Renal pelvis (tissue), 4 donors: ENCODE results near the gene HCFC1R1. TPM values are rescaled to one million over a fixed set of nuclear protein-coding genes. Genes with fewer than 3 reads are reported as not detected.
A peak's percentile ranks its signal among the peaks of the same experiment; 100 is the strongest.
"Not testable (repeated sequence)": the region's sequence is repeated elsewhere in the genome, so short reads cannot be mapped to it uniquely, and the experiment has no call there.

Experiments used
- DNase-seq: peaks from one replicate; pipeline ENCODE4 v3.0.0-alpha.2; 2013
- polyA plus RNA-seq, 3 donors: library from polyadenylated mRNA; unstranded; fragments of 120-200 nt; gene quantifications; one replicate each; pipeline ENCODE4 v1.2.1, GENCODE V29; 2013; ENCODE audit not compliant: insufficient read length in 3 of 3

The HCFC1R1 gene
- polyA plus RNA-seq, 3 donors: 69.1 to 76.5 (median 71.3) TPM

DNA sequence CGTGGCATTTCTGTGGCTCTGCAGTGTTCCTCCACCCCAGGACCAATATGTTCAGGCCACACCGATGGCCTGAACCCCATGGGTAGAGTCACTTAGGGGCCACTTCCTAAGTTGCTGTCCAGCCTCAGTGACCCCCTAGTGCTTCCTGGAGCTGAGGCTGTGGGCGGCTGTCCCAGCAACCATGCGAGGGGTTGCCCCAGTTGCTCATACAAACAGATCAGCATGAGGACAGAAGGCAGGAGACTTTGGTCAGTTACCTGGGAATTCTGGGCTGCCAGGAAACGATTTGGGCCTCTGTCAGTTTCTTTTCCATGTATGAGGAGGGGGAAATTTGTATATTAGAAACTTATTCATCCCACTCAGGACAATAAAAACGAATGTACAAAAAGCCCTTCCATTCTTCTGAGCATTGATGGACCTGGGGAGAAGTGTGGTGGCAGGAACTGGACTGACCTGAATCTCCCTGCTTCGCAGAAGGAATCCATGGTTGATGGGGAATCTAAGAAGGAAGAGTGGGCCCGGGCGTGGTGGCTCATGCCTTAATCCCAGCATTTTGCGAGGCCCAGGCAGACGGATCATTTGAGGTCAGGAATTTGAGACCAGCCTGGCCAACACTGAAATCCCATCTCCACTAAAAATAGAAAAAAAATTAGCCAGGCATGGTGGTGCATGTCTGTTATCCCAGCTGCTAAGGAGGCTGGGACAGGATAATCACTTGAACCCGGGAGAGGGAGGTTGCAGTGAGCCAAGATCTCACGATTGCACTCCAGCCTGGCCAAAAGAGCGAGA, 36.8 kb upstream of the HCFC1R1 start:
- no peak for DNase-seq

DNA sequence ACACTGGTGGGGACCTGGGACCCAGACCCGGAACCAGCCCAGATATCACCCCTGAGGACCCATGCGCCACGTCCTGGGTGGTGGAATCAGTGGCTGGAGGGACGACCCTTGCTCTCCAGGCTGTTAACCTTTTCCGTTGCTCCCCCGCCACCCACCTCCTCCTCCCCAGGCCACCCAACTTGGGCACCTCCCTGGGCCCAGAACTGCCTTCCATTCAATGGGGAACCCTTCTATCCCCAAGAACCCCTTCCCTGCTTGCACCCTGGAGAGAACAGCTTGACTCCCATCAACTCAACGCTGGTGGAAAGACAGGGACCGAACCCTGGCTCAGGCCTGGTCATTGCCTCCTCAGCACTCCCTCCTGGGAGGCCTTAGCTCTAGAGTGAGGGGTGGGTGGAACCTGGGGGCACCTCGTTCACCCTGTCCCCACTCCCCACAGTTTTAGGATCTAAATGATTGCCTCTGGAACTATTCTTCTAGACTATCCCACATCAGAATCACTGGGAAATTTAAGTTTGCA, 36.0 kb upstream of the HCFC1R1 start:
- DNase-seq: no peak

DNA sequence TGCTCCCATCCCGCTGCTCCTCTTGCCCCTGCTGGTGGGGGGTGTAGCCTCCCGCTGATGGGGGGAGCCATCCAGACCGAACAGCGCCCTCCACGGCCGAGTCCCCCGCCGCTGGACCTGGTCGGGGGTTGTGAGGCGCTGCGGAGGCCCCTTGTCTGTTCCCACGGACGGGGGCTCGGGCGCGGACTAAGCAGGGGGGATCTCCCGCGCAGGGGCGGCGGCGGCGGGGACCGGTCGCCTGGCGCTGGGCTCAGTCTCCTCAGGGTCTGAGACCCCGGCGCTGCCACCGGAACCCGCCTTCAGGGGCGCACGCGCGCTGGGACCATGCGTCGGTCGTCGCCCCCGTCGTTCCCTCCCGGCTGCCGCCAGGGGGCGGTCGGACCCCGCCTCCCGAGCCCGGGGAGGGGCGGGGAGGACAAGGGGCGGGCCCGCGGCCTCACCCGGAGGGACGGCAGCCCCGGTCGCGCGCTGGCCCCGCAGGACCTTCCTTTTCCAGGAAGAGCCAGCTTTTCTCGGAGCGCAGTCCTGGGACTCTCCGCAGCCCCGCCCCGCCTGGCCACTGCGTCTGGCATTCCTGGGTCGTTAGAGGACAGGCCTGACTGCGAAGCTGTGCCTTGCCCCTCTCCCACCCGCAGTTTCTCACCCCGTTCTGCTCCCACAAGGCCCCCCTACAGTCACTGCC, 35.4 kb upstream of the HCFC1R1 start:
- peak; percentile 89 for DNase-seq

DNA sequence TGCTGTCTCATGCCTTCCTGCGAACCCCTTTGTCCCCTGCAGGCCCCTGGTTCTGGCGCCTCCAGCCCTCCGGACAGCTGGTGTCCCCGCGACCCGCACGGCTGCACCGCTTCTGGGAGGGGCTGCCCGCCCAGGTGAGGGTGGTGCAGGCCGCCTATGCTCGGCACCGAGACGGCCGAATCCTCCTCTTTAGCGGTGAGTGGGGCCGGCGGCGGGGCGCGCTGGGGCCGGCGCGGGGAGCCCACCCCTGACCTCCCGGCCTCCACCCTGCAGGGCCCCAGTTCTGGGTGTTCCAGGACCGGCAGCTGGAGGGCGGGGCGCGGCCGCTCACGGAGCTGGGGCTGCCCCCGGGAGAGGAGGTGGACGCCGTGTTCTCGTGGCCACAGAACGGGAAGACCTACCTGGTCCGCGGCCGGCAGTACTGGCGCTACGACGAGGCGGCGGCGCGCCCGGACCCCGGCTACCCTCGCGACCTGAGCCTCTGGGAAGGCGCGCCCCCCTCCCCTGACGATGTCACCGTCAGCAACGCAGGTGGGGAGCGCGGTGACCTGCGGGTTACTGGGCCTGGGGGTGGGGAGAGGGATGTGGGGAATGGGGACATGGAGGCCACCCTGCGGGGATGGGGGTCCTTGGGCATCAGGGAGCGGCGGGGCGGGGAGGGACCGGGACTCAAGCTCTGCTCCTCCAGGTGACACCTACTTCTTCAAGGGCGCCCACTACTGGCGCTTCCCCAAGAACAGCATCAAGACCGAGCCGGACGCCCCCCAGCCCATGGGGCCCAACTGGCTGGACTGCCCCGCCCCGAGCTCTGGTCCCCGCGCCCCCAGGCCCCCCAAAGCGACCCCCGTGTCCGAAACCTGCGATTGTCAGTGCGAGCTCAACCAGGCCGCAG, 34.6 kb upstream of the HCFC1R1 start:
- DNase-seq: peak; percentile 42

DNA sequence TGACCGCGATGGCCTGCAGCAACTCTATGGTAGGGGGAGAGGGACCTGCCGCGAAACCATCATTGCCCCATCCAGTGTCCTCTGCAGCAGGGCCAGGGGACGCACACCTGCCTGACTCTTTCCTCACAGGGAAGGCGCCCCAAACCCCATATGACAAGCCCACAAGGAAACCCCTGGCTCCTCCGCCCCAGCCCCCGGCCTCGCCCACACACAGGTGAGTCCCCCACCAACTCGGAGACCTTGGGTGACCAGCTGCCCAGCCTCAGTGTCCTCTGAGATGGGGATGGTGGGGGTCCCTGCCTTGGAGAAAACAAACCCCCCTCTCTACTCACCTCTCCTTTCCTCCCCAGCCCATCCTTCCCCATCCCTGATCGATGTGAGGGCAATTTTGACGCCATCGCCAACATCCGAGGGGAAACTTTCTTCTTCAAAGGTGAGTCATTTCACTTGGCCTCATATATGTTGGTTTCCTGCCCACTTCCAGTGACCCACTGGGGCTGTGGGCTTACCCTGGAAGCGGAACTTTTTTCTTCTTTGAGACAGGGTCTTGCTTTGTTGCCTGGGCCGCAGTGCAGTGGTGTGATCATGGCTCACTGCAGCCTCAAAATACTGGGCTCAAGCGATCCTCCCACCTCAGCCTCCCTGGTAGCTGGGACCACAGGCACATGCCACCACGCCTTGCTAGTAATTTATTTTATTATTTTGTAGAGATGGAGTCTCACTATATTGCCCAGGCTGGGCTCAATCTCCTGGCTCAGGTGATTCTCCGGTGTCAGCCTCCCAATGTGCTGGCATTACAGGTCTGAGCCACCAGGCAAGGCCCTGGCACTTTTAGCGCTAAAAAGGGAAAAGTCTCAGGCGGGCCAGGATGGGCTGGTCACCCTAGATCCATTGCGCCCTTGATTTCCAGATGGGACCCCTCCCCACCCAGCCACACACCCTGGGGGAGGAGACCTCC, 33.7 kb upstream of the HCFC1R1 start:
- no peak for DNase-seq

DNA sequence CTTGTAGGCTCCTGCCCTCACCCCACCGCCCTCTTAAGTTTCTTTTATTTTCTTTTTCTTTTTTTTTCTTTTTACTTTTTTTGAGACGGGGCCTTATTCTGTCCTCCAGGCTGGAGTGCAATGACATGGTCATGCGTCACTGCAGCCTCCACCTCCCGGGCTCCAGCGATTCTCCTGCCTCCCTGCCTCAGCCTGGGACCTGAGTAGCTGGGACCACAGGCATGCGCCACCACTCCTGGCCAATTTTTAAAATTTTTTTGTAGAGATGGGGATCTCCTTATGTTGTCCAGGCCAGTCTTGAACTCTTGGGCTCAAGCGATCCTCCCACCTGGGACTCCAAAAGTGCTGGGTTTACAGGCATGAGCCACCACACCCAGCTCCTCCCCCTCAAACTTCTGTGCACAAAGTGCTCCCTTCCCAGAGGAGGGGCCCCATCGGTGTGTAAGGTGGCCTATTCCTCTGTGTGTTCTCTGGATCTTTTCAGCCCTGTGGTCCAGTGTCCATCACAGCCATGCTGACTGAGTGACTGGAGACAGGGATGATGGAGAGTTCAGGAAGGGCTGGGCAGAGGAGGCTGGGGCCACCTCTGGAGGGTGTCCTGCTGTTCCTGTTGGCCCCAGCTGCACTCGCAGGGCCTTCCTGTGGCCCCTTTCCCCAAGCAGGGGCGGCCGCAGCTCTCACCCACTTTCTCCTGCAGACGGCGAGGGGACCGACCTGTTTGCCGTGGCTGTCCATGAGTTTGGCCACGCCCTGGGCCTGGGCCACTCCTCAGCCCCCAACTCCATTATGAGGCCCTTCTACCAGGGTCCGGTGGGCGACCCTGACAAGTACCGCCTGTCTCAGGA, 32.8 kb upstream of the HCFC1R1 start:
- DNase-seq: no peak

DNA sequence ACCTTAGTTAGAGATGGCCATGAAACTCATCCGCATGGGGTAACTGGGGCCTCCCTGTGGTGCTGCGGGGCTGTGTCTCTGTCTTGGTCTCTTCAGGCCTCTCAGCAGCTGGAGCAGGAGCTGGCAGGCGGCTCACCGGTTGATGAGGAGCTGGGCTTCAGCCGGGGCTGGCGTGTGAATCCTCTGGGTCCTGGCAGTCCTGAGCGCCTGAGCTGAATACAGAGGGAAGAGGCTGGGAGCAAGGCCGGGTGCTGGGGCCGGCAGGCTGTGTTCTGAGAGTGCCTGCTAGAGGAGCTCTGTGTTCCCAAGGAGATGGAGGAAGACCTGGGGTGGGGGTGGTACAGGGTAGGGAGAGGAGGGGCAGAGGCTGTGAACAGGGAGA, 32.0 kb upstream of the HCFC1R1 start:
- not testable (repeated sequence) for DNase-seq

DNA sequence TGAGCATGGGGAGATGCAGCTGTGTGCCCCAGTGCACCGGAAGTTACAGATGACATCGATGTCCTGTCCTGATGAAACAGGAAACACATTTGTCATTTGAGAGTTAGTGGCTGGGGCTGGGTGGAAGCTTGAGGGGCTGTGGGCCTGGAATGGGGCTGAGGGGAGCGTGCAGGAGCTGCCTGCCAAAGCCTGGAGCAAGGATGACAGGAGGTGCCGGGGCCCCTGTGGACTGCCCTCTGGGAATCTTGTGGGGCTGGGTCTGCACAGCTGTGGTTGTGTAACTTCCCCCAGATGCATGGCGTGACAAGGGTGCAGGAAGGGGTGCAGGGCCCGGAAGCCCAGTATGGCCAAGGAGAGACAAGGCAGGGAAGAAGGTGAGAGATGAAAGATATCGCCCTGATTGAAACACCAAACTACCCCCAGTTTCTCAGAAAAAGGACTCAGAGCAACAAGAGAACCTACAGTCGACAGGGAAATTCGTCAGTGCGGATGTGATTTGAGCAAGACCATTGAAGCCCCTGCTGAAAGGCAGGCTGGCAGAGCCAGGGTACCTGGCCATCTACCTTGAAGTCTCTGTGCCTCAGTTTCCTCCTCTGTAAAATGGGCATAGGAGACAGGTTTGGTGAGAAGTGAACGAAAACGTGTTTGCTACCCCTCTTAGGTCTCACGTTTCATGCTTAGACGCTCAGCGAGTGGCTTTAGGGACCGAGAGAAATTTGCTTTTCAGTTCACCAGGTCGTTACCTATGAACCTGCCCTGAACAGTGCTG, 31.4 kb upstream of the HCFC1R1 start:
- DNase-seq: no peak

DNA sequence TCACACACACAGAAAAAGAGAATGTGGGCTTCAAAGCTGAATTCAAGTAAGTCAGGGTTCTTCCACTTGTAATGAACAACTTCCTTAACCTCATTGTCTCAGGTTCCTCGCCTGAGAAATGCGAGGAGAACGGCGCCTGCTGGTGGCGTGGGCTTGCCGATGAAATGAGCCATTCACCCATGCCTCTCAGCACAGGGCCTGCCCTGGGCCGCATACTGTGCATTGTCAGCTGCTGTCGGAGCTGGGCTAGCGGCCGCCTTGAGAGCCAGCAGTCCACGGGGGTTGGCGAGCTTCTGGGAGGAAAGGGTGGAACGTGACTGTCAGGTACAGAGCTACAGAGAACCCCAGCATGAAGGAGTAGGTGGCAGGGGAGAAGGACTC, 29.6 kb upstream of the HCFC1R1 start:
- DNase-seq: not testable (repeated sequence)

DNA sequence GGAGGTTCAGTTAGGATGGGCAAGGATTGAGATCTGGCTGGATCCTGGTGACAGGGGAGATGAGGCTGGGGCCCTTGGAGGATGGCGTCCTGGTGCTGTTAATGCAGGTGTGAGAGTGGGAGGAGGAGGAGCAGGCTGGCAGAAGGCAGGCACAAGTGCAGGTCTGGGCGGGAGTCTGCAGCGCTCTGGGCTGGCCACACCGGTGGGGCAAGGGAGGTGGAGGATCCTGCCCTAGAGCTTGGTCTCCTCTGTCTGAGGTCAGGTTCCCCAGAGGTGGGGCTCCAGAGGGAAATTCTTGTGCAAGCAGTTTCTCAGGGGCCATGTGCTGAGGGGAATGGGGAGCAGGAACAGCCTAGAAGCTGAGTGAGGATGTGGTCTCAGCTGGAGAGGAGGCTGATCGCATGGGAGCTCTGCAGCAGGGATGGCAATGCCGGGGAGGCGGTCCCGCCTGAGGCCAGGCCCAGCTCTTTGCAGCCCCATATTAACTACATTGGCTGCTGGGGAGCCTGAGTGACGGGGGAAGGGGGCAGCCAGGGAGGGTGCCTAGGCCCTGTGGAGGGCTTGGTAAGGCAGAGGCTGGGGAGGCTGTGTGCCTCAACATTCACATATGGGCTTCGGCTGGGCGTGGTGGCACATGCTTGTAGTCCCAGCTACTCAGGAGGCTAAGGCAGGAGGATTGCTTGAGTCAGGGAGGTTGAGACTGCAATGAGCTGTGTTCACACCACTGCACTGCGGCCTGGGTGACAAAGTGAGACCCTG, 29.0 kb upstream of the HCFC1R1 start:
- DNase-seq: not testable (repeated sequence)

DNA sequence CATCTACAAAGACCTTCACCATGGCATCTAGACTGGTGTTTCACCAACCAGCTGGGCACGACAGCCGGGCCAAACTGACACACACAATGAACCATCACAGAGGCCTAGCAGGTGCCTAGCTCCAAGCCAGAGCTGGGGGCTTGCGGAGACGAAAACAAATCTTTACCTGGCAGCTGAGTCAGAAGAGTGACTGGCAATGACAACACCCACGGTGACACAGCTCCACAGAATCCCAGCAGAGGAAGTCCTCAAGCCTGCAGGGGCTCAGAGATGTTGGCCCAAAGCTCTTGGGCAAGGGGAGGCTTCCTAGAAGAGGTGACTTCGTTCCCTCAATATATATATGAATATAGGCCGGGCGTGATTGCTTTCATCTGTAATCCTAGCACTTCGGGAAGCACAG, 27.8 kb upstream of the HCFC1R1 start:
- DNase-seq: no peak

DNA sequence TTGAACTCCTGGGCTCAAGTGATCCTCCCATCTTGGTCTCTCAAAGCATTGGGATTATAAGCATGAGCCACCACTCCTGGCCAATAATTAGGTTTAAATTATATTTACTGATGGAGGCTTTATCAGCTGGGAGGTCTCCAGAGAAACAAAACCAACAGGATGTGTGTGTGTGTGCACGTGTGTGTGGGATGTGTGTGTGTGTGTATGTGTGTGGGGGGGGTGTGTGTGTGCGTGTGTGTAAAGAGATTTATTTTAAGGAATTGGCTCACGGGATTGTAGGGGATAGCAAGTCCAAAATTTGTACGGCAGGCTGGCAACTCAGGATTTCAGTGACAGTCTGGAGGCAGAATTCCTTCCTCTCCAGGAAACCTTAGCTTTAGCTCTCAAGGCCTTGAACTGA, 27.3 kb upstream of the HCFC1R1 start:
- DNase-seq: no peak

DNA sequence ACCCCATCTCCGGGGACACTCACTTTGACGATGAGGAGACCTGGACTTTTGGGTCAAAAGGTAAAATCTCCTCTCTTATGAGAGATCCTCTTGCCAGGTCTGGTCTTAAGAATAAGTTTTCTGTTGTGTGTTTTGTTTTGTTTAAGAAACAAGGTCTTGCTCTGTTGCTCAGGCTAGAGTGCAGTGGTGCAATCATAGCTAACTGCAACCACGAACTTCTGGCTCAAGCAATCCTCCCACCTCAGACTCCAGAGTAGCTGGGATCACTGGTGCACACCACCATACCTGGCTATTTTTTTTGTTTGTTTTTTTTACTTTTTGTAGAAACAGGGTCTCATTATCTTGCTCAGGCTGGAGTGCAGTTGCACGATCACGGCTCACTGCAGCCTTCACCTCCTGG, 26.7 kb upstream of the HCFC1R1 start:
- DNase-seq: no peak

DNA sequence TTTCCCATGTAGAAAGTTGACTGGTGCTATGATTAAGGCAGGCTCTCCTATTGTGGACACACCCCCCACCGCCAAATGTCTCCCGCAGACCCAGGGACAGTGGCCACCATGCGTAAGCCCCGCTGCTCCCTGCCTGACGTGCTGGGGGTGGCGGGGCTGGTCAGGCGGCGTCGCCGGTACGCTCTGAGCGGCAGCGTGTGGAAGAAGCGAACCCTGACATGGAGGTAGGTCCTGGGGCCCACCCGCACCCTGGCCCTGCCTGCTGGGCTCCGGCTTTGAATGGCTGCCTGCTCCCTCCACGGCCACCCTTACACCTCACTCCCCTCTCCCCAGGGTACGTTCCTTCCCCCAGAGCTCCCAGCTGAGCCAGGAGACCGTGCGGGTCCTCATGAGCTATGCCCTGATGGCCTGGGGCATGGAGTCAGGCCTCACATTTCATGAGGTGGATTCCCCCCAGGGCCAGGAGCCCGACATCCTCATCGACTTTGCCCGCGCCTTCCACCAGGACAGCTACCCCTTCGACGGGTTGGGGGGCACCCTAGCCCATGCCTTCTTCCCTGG, 26.3 kb upstream of the HCFC1R1 start:
- no peak for DNase-seq

DNA sequence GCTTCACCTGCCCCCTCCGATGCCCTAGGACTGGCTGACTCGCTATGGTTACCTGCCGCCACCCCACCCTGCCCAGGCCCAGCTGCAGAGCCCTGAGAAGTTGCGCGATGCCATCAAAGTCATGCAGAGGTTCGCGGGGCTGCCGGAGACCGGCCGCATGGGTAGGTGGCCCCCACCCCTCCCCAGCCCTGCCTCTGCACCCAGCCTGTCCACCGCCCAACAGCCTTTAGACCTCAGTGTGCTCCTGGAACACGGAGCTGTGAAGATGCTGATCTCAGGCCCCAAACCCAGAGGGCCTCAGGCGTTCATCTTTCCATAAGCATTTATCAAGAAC, 23.6 kb upstream of the HCFC1R1 start:
- no peak for DNase-seq

DNA sequence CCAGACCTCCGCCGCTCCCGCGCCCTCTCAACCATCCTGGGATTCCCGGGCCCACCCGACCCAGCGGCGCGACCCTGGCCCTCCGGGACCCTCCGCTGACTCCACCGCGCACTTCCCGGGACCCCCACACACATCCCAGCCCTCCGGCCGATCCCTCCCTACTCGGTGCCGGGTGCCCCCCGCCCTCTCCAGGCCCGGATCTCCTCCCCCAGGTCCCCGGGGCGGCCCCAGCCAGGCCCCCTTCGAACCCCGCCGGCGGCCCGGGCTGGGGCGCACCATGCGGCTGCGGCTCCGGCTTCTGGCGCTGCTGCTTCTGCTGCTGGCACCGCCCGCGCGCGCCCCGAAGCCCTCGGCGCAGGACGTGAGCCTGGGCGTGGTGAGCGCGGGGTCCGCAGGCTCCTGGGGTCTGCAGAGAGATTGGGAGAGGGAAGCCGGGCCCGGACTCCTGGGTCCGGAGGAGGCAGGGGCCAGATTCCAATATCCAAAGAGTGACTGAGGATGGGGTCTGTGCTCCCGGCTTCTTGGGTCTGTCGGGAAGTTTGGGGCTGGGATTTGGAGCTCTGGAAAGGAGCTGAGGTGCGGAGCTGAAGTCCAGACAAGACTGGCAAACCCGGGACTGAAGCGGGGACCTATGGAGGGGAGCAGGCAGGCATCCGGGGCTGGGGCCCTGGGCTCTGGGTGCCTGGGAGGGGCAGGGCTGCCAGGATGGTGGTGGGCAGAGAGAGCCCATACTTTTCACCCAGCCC, 23.1 kb upstream of the HCFC1R1 start:
- no peak for DNase-seq

DNA sequence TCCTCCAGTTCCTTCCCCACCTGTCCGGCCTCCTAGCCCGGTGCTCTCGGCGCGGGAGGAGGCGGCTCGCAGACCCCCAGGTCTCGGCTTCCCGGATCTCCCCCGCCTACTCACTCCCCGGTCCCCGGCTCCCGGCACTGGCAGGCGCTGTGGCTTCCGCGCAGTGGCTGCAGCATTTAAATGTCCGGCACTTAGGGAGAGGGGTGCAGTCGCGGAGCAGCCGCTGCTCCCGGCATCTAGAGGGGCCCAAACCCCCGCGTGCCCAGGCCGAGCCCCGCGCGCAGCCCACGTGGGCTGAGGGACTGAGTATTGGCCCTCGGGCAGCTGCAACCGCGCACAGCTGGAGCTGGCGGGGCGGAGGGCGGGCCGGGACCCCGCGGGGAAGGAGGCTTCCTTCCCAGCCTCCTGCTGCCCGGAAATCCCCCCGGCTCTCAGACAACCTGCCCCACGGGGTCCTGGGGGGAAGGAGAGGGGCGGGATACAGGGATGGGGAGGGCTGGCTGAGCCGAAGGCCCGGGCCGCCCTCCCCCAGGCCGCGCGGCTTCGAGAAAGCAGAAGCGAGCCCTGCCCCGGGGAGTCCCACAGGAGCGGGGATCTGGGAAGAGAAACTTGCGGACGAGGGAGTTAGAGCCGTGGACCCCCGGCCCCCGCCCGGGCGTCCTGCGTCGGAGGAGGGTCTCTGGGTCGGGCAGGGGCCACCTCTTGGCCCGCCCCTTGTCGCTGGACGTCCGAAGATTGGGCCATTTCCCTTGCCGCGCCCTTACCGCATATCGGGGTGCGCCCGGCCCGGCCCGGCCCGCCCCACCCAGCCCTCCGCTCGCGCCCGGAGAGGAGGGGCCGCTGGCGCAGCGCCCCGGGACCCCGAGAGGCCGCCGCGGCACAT, 22.3 kb upstream of the HCFC1R1 start, which contains the start of gene MMP25:
MMP25 (plus strand) TSS at position 804 of the 883 bp plus-strand sequence. CDS start 357 bp downstream, outside the sequence.
- DNase-seq: no peak
